Measurements from ENCODE around the gene FSIP2.

- no peak for TF ChIP-seq CTCF (IDR thresholded peaks at IDR 0.05)
- TF ChIP-seq EZH2 (IDR thresholded peaks at IDR 0.05), result no peak
- no peak for TF ChIP-seq EZH2phosphoT487 (IDR thresholded peaks at IDR 0.05)
Observed at GRCh38 chr2:185821467-185821866, 82.9 kb downstream of the FSIP2 start.
